ENCODE measurements around the gene ERLIN1. TPM values are rescaled to one million over a fixed set of nuclear protein-coding genes. Genes with fewer than 3 reads are reported as not detected.

The ERLIN1 gene
- total RNA-seq, 1 donor from 2014 or later = 8.3 TPM

GRCh38 chr10:100101192-100102076 is 84.4 kb downstream of the ERLIN1 start:
- DNase-seq = no peak
- Histone ChIP-seq H3K4me3 (no peak overlapping the region), H3K27me3 (ENCODE audit: low read depth) (peaks cover 45% of the 10 kb centered on the region), H3K27ac (replicated peaks) (no peak overlapping the region), H3K36me3 (no peaks in the 10 kb centered on the region), H3K4me1 (no peaks in the 10 kb centered on the region), H3K9me3 (replicated peaks) (peaks cover 14% of the 10 kb centered on the region)
- TF ChIP-seq CTCF (IDR thresholded peaks at IDR 0.05; ENCODE audit: borderline replicate concordance) = no peak
- intact Hi-C loops (cut with micrococcal nuclease) = no loop called here

- Histone ChIP-seq H3K27ac (replicated peaks) (no peak overlapping the region), H3K4me1 (no peaks in the 10 kb centered on the region), H3K36me3 (no peaks in the 10 kb centered on the region), H3K27me3 (ENCODE audit: low read depth) (peaks cover 44% of the 10 kb centered on the region), H3K9me3 (replicated peaks) (peaks cover 14% of the 10 kb centered on the region), H3K4me3 (no peak overlapping the region)
- intact Hi-C loops (cut with micrococcal nuclease) = no loop called here
- no peak for DNase-seq
- no peak for TF ChIP-seq CTCF (IDR thresholded peaks at IDR 0.05; ENCODE audit: borderline replicate concordance)
Observed at GRCh38 chr10:100100651-100101184, 85.1 kb downstream of the ERLIN1 start.

Other genes with a start within 250 kb of the ERLIN1 start
- gene DNMBP, start 176.1 kb downstream of the ERLIN1 start, total RNA-seq = 7.7 TPM
- not detected for gene CPN1, start 104.2 kb downstream of the ERLIN1 start, total RNA-seq
- 11.0 TPM for gene CHUK, start 43.6 kb upstream of the ERLIN1 start, total RNA-seq
- gene CWF19L1, start 81.6 kb upstream of the ERLIN1 start, total RNA-seq = 12.6 TPM
- gene BLOC1S2, start 100.7 kb upstream of the ERLIN1 start, total RNA-seq = 21.0 TPM
- gene PKD2L1, start 144.2 kb upstream of the ERLIN1 start, total RNA-seq = not detected
- 4.8 TPM for gene SCD, start 161.2 kb upstream of the ERLIN1 start, total RNA-seq